GM23338 (cell line): ENCODE results near the gene CACNA2D3. TPM values are rescaled to one million over a fixed set of nuclear protein-coding genes. Genes with fewer than 3 reads are reported as not detected.

Source experiments
- ATAC-seq: fragments of 200-7000 bp; cut with Tn5 transposase; 3 replicates; pipeline ENCODE4 v1.9.1; 2020
- DNase-seq: peaks from one replicate; pipeline ENCODE4 v3.0.0-alpha.2; 2015; ENCODE audit warnings: low spot score
- H2AFZ ChIP-seq: fragments of 200-600 bp; sonication (generic); 2 replicates; pipeline ENCODE4 v1.8.0; 2016; ENCODE audit warnings: antibody characterized with exemption, mild to moderate bottlenecking, moderate library complexity
- H3F3A ChIP-seq: fragments of 200-600 bp; sonication (generic); replicated peaks from 2 replicates; pipeline ENCODE4 v1.8.0; 2017; ENCODE audit warnings: antibody characterized with exemption, mixed run types, low read depth
- H3K27ac ChIP-seq: fragments of 200-600 bp; sonication (generic); 2 replicates; pipeline ENCODE4 v1.6.1; 2016; ENCODE audit warnings: low read depth
- H3K27me3 ChIP-seq: fragments of 200-600 bp; sonication (generic); 2 replicates; pipeline ENCODE4 v1.8.0; 2016; ENCODE audit warnings: mild to moderate bottlenecking, mixed run types, moderate library complexity; ENCODE audit not compliant: insufficient read depth
- H3K36me3 ChIP-seq: fragments of 200-600 bp; sonication (generic); 2 replicates; pipeline ENCODE4 v1.8.0; 2016; ENCODE audit warnings: mild to moderate bottlenecking; ENCODE audit not compliant: insufficient read depth
- H3K4me1 ChIP-seq: fragments of 200-600 bp; sonication (generic); 2 replicates; pipeline ENCODE4 v1.8.0; 2016; ENCODE audit warnings: mild to moderate bottlenecking, moderate library complexity; ENCODE audit not compliant: insufficient read depth
- H3K4me2 ChIP-seq: fragments of 200-600 bp; sonication (generic); 2 replicates; pipeline ENCODE4 v1.7.1; 2017; ENCODE audit warnings: mixed run types
- H3K4me3 ChIP-seq: fragments of 200-600 bp; sonication (generic); 2 replicates; pipeline ENCODE4 v1.6.1; 2016; ENCODE audit warnings: mixed run types
- H3K79me2 ChIP-seq: fragments of 200-600 bp; sonication (generic); replicated peaks from 2 replicates; pipeline ENCODE4 v1.8.0; 2017; ENCODE audit warnings: mild to moderate bottlenecking; ENCODE audit not compliant: insufficient read depth
- H3K9me2 ChIP-seq: fragments of 200-600 bp; sonication (generic); 2 replicates; pipeline ENCODE4 v1.8.0; 2017; ENCODE audit not compliant: insufficient read depth
- H4K20me1 ChIP-seq: fragments of 200-600 bp; sonication (generic); replicated peaks from 2 replicates; pipeline ENCODE4 v1.8.0; 2017; ENCODE audit warnings: mild to moderate bottlenecking; ENCODE audit not compliant: insufficient read depth
- H3K27ac Mint-ChIP-seq: 2 replicates; pipeline ENCODE4 v1.8.0; 2020; ENCODE audit warnings: inconsistent platforms, mild to moderate bottlenecking, moderate library complexity, mixed read lengths
- H3K27me3 Mint-ChIP-seq: 3 replicates; pipeline ENCODE4 v1.8.0; 2022; ENCODE audit warnings: low read depth, mild to moderate bottlenecking, moderate library complexity, mixed read lengths, inconsistent platforms; ENCODE audit not compliant: insufficient read depth, poor library complexity
- H3K36me3 Mint-ChIP-seq: 3 replicates; pipeline ENCODE4 v1.8.0; 2021; ENCODE audit warnings: low read depth, mild to moderate bottlenecking, inconsistent platforms, moderate library complexity, mixed read lengths
- H3K4me1 Mint-ChIP-seq: 3 replicates; pipeline ENCODE4 v1.8.0; 2020; ENCODE audit warnings: mild to moderate bottlenecking, inconsistent platforms, mixed read lengths
- H3K4me3 Mint-ChIP-seq: 3 replicates; pipeline ENCODE4 v1.8.0; 2021; ENCODE audit warnings: moderate library complexity, mild to moderate bottlenecking, inconsistent platforms, mixed read lengths
- H3K9me3 Mint-ChIP-seq: 3 replicates; pipeline ENCODE4 v1.8.0; 2020; ENCODE audit warnings: moderate library complexity, mild to moderate bottlenecking, inconsistent platforms, mixed read lengths
- CREB1 ChIP-seq: fragments of 250-450 bp; sonication (Bioruptor Pico); IDR thresholded peaks from 2 replicates; pipeline ENCODE4 v1.5.0; 2020; ENCODE audit warnings: low read depth, mild to moderate bottlenecking, moderate library complexity
- EZH2 ChIP-seq: fragments of 200-600 bp; sonication (generic); IDR thresholded peaks from one replicate; pipeline ENCODE4 v1.8.0; 2017; ENCODE audit warnings: antibody characterized with exemption, mild to moderate bottlenecking, low read depth; ENCODE audit not compliant: unreplicated experiment
- EZH2phosphoT487 ChIP-seq: fragments of 200-600 bp; sonication (generic); IDR thresholded peaks from one replicate; pipeline ENCODE4 v1.8.1; 2018; ENCODE audit warnings: antibody characterized with exemption; ENCODE audit not compliant: unreplicated experiment
- JUNB ChIP-seq: IDR thresholded peaks from one replicate; pipeline ENCODE4 v1.6.1; 2016; ENCODE audit warnings: antibody characterized with exemption; ENCODE audit not compliant: unreplicated experiment
- NANOG ChIP-seq: IDR thresholded peaks from 2 replicates; pipeline ENCODE4 v1.6.1; 2016; ENCODE audit warnings: antibody characterized with exemption, borderline replicate concordance
- POLR2AphosphoS5 ChIP-seq: IDR thresholded peaks from 2 replicates; pipeline ENCODE4 v1.6.1; 2016; ENCODE audit warnings: antibody characterized with exemption, low read depth
- STAT1 ChIP-seq: IDR thresholded peaks from one replicate; pipeline ENCODE4 v1.6.1; 2016; ENCODE audit warnings: antibody characterized with exemption; ENCODE audit not compliant: unreplicated experiment
- ZNF114 ChIP-seq: fragments of 250-450 bp; sonication (Bioruptor Pico); IDR thresholded peaks from 2 replicates; pipeline ENCODE4 v1.5.0; 2020; ENCODE audit warnings: mild to moderate bottlenecking, moderate library complexity
- ZNF331 ChIP-seq: fragments of 250-450 bp; sonication (Bioruptor Pico); IDR thresholded peaks from 2 replicates; pipeline ENCODE4 v1.5.0; 2020; ENCODE audit warnings: low read depth, mild to moderate bottlenecking, moderate library complexity
- polyA plus RNA-seq: library from polyadenylated mRNA; unstranded; fragments of >200 nt; fragmentation: Nextera tagmentation; extraction: Ambion mirVana; gene quantifications from 2 replicates; pipeline ENCODE4 v1.2.1, GENCODE V29; 2016
- total RNA-seq: library from RNA; depleted of rRNA; stranded (reverse); fragments of >200 nt; shearing (Covaris generic); gene quantifications from 2 replicates; pipeline ENCODE4 v1.2.3, GENCODE V29; 2014
- TF ChIP-seq, protein P1 (sequence below): IDR thresholded peaks from 2 replicates; pipeline ENCODE4 v1.6.1; 2016; ENCODE audit warnings: antibody characterized with exemption
- TF ChIP-seq, protein P2 (sequence below): IDR thresholded peaks from one replicate; pipeline ENCODE4 v1.6.1; 2018; ENCODE audit warnings: antibody characterized with exemption; ENCODE audit not compliant: unreplicated experiment
- TF ChIP-seq, protein P3 (sequence below), 2 experiments: fragments of 200-600 bp in 1 of 2; sonication (generic) in 1 of 2; conservative IDR thresholded peaks; 2 replicates each; pipeline versions ENCODE4 v1.5.1 to v1.6.1; 2016 to 2017; ENCODE audit warnings: antibody characterized with exemption in 2 of 2, low read depth in 2 of 2, mild to moderate bottlenecking in 2 of 2, moderate library complexity in 1 of 2
- TF ChIP-seq, protein P4 (sequence below): fragments of 250-450 bp; sonication (Bioruptor Pico); IDR thresholded peaks from 2 replicates; pipeline ENCODE4 v1.5.0; 2020; ENCODE audit warnings: mild to moderate bottlenecking, moderate library complexity

CACNA2D3 gene
- total and polyA plus RNA-seq, 2 experiments from 2014 or later: 2.2 to 2.3 TPM

DNA sequence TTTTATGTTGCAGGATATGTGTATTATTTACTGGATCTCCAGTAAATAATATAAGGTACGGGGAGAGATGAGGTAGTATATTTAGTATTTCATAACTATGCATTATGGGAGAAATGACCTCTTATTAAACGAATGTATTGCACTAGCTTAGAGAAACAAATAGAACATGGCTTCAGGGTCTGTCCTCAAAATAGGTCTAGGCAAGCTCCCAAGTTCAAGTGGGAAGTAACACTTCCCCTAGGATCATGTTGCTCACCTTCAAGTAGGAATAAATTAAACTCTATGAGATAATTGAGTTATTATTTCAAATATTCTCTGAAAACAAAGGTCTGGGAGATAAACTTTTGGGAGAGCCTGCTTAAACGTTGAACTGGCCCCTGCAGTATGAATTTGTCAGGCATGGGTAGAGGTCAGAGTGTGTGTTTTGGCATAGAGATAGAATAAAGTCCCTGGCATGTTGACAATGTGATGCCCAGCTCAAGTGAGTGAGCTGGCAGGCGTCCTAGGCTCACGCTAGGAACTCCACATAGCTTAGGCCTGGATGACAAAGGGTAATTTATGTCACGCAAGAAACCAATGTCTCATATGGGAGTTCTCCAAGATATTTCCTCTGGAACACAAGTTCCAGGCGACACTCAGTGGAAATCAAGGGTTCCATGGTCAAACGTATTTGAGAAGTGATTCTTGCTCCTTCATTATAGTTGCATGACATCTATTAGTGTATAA lies 236.8 kb downstream of the CACNA2D3 start:
- Histone ChIP-seq H3F3A (no peaks in the 10 kb centered on the region), H3K36me3 (no peaks in the 10 kb centered on the region), H2AFZ (0 out of 2 replicates have a peak overlapping the region, but pooled peaks have one; percentile 29), H3K4me1 (peaks cover 9% of the 10 kb centered on the region), H3K27me3 (no peaks in the 10 kb centered on the region), H3K27ac (no peak overlapping the region), H3K4me3 (no peak overlapping the region), H3K9me2 (peaks cover 6% of the 10 kb centered on the region; the same call in 1 of the 2 replicates), H3K79me2 (no peaks in the 10 kb centered on the region), H3K4me2 (0 out of 2 replicates have a peak overlapping the region, but pooled peaks have one; percentile 57), H4K20me1 (no peaks in the 10 kb centered on the region)
- TF ChIP-seq, protein P1, sequence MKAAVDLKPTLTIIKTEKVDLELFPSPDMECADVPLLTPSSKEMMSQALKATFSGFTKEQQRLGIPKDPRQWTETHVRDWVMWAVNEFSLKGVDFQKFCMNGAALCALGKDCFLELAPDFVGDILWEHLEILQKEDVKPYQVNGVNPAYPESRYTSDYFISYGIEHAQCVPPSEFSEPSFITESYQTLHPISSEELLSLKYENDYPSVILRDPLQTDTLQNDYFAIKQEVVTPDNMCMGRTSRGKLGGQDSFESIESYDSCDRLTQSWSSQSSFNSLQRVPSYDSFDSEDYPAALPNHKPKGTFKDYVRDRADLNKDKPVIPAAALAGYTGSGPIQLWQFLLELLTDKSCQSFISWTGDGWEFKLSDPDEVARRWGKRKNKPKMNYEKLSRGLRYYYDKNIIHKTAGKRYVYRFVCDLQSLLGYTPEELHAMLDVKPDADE: no peak
- TF ChIP-seq ZNF331 (no peak), JUNB (no peak), CREB1 (CRISPR knock-in tag) (no peak), STAT1 (no peak), POLR2AphosphoS5 (no peak), ZNF114 (CRISPR knock-in tag) (no peak), NANOG (no peak), EZH2 (no peak), EZH2phosphoT487 (no peak)
- TF ChIP-seq, protein P2, sequence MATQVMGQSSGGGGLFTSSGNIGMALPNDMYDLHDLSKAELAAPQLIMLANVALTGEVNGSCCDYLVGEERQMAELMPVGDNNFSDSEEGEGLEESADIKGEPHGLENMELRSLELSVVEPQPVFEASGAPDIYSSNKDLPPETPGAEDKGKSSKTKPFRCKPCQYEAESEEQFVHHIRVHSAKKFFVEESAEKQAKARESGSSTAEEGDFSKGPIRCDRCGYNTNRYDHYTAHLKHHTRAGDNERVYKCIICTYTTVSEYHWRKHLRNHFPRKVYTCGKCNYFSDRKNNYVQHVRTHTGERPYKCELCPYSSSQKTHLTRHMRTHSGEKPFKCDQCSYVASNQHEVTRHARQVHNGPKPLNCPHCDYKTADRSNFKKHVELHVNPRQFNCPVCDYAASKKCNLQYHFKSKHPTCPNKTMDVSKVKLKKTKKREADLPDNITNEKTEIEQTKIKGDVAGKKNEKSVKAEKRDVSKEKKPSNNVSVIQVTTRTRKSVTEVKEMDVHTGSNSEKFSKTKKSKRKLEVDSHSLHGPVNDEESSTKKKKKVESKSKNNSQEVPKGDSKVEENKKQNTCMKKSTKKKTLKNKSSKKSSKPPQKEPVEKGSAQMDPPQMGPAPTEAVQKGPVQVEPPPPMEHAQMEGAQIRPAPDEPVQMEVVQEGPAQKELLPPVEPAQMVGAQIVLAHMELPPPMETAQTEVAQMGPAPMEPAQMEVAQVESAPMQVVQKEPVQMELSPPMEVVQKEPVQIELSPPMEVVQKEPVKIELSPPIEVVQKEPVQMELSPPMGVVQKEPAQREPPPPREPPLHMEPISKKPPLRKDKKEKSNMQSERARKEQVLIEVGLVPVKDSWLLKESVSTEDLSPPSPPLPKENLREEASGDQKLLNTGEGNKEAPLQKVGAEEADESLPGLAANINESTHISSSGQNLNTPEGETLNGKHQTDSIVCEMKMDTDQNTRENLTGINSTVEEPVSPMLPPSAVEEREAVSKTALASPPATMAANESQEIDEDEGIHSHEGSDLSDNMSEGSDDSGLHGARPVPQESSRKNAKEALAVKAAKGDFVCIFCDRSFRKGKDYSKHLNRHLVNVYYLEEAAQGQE: no peak
- TF ChIP-seq, protein P3, sequence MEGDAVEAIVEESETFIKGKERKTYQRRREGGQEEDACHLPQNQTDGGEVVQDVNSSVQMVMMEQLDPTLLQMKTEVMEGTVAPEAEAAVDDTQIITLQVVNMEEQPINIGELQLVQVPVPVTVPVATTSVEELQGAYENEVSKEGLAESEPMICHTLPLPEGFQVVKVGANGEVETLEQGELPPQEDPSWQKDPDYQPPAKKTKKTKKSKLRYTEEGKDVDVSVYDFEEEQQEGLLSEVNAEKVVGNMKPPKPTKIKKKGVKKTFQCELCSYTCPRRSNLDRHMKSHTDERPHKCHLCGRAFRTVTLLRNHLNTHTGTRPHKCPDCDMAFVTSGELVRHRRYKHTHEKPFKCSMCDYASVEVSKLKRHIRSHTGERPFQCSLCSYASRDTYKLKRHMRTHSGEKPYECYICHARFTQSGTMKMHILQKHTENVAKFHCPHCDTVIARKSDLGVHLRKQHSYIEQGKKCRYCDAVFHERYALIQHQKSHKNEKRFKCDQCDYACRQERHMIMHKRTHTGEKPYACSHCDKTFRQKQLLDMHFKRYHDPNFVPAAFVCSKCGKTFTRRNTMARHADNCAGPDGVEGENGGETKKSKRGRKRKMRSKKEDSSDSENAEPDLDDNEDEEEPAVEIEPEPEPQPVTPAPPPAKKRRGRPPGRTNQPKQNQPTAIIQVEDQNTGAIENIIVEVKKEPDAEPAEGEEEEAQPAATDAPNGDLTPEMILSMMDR (conservative IDR thresholded peaks at IDR 0.05; ENCODE audit: low read depth in 2 of 2): no peak
- TF ChIP-seq, protein P4, sequence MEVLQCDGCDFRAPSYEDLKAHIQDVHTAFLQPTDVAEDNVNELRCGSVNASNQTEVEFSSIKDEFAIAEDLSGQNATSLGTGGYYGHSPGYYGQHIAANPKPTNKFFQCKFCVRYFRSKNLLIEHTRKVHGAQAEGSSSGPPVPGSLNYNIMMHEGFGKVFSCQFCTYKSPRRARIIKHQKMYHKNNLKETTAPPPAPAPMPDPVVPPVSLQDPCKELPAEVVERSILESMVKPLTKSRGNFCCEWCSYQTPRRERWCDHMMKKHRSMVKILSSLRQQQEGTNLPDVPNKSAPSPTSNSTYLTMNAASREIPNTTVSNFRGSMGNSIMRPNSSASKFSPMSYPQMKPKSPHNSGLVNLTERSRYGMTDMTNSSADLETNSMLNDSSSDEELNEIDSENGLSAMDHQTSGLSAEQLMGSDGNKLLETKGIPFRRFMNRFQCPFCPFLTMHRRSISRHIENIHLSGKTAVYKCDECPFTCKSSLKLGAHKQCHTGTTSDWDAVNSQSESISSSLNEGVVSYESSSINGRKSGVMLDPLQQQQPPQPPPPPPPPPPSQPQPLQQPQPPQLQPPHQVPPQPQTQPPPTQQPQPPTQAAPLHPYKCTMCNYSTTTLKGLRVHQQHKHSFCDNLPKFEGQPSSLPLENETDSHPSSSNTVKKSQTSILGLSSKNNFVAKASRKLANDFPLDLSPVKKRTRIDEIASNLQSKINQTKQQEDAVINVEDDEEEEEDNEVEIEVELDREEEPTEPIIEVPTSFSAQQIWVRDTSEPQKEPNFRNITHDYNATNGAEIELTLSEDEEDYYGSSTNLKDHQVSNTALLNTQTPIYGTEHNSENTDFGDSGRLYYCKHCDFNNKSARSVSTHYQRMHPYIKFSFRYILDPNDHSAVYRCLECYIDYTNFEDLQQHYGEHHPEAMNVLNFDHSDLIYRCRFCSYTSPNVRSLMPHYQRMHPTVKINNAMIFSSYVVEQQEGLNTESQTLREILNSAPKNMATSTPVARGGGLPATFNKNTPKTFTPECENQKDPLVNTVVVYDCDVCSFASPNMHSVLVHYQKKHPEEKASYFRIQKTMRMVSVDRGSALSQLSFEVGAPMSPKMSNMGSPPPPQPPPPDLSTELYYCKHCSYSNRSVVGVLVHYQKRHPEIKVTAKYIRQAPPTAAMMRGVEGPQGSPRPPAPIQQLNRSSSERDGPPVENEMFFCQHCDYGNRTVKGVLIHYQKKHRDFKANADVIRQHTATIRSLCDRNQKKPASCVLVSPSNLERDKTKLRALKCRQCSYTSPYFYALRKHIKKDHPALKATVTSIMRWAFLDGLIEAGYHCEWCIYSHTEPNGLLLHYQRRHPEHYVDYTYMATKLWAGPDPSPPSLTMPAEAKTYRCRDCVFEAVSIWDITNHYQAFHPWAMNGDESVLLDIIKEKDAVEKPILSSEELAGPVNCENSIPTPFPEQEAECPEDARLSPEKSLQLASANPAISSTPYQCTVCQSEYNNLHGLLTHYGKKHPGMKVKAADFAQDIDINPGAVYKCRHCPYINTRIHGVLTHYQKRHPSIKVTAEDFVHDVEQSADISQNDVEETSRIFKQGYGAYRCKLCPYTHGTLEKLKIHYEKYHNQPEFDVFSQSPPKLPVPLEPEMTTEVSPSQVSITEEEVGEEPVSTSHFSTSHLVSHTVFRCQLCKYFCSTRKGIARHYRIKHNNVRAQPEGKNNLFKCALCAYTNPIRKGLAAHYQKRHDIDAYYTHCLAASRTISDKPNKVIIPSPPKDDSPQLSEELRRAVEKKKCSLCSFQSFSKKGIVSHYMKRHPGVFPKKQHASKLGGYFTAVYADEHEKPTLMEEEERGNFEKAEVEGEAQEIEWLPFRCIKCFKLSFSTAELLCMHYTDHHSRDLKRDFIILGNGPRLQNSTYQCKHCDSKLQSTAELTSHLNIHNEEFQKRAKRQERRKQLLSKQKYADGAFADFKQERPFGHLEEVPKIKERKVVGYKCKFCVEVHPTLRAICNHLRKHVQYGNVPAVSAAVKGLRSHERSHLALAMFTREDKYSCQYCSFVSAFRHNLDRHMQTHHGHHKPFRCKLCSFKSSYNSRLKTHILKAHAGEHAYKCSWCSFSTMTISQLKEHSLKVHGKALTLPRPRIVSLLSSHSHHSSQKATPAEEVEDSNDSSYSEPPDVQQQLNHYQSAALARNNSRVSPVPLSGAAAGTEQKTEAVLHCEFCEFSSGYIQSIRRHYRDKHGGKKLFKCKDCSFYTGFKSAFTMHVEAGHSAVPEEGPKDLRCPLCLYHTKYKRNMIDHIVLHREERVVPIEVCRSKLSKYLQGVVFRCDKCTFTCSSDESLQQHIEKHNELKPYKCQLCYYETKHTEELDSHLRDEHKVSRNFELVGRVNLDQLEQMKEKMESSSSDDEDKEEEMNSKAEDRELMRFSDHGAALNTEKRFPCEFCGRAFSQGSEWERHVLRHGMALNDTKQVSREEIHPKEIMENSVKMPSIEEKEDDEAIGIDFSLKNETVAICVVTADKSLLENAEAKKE (CRISPR knock-in tag): no peak
- Mint-ChIP-seq H3K27ac (no peak overlapping the region), H3K36me3 (no peaks in the 10 kb centered on the region), H3K4me3 (no peak overlapping the region), H3K4me1 (peaks cover 11% of the 10 kb centered on the region), H3K27me3 (no peaks in the 10 kb centered on the region), H3K9me3 (no peaks in the 10 kb centered on the region)
- DNase-seq (no peak), ATAC-seq (no peak)
